COLO668 (cell line): ENCODE data around the gene DAB1.
"Not testable (repeated sequence)": the region's sequence is repeated elsewhere in the genome, so short reads cannot be mapped to it uniquely, and the experiment has no call there.

Experiments used
- DNase-seq: peaks from one replicate; lab custom pipeline; 2025; ENCODE audit not compliant: unreplicated experiment; lab: John Stamatoyannopoulos, UW

DAB1 gene

DNA sequence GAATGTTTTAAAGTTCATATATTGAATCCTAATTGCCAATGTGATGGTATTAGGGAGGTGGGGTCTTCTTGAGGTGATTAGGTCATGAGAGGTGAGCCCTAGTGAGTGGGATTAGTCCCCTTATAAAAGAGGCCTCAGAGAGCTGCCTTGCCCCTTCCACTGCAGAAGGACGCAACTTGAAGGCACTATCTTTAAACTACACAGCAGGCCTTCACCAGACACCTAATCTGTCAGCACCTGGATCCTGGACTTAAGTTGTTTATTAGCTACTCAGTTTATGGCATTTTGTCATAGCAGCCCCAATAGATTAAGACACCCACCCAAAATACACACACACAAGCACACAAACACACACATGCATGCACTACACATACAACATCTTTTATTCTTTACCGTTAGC lies 61.4 kb downstream of the DAB1 start:
- no peak for DNase-seq

DNA sequence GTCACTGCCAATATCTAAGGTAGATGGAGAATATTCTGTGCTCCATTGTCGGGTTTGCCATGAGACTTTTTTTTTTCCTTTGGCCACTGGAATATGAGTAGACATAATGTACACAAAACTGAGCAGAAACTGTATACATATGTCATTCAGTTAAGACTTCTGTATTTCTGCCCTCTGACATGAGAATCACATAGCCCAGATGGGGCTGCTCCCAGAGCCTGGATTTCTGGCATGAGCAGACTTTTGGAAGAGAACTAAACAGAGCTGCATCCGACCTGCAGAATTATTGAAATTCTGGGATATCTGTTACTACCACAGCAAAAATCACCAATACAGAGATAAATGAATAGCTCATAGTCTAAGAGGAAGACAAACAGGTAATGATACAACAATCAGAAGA lies 62.3 kb downstream of the DAB1 start:
- DNase-seq: no peak

DNA sequence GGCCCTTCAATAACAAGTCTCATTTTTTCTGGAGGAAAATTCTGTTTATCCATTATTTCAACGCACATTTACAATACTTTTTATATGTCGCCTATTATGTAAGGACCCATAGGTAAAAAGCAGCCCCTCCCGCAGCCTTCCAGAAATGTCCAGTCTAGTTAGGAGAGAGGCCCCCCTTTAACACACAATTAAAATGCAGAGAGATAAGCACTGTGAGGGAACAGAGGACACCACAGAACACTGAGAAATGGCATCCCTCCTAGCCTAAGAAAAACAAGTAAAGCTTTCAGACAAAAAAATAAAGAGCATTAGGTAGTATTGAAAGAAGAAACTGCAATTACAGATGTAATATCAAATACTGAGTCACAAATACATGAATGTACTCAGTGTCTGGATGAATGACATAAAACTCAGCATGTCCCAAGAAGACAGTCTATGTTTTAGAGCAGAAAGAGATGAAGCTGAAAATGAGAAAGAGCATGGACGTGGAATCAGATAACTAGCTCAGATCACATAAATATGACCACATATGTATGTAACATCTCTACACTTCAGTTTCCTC lies 62.9 kb downstream of the DAB1 start:
- no peak for DNase-seq

DNA sequence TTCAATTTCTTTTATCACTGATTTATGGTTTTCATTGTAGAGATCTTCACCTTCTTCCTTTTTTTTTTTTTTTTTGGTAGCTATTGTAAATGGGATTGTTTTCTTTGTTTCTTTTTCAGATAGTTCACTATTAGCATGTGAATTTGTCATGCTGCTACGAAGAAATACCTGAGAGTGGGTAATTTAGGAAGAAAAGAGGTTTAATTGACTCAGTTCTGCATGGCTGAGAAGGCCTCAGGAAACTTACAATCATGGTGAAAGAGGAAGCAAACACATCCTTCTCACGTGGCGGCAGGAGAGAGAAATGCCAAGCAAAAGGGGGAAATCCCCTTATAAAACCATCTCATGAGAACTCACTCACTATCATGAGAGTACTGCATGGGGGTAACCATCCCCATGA lies 66.4 kb downstream of the DAB1 start:
- no peak for DNase-seq

DNA sequence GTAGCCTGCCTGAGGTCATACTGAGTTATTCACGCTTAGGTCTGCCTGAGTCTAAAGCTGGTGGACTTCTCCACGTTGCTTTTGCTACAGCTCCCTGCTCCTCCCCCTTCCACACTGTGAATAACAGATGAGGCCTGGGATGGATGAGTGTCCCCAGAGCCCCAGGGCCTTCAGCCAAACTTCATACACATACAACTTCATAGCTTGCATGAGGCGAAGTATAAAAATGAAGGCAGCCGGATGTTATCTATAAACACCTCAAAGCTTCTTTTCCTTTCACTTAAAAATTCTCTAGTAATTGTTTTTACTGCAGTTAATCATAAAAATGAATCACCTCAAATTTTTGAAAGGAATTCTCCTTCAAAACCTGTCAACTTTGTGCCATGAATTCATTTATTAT lies 70.2 kb downstream of the DAB1 start:
- no peak for DNase-seq

DNA sequence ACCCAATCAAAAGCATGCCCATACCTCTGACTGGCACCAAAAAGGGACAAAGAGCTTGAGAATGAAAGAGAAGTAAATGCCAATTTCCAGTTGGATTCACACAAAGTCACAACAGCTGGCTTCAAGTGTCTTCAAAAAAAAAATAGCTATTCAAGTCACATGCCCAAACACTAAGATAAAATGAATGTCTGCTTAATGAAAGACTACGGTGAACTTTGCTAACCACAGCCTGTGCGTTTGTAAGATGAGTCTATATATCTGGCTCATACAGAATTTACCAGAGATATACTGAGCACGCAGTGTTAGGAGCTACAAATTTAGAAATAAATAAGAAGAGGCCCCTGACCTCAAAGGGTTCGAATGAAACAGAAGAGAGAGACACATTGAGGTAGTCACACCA lies 73.2 kb downstream of the DAB1 start:
- DNase-seq: no peak

- DNase-seq: no peak
Measured at GRCh38 chr1:57348921-57349320, 74.9 kb downstream of the DAB1 start.

DNA sequence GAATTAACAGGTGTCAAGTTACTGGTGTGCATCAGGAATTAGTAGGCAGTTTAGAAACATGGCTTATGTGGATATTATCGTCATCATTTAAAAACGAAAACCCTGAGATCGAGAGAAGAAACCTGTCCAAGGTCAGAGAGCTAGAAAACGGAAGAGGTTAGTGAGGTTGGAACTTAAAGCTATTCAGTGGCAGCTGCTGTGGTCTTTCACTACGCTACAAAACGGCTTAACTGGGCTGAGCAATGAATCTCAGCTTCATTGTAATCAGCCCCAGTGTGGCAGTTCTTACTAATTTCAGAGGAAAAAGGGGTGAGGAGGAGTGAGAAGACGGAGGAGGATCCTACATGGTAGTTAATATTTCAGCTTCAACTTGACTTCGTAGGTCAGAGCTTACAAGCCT lies 77.9 kb downstream of the DAB1 start:
- no peak for DNase-seq

GRCh38 chr1:57344265-57344664 lies 79.6 kb downstream of the DAB1 start:
- no peak for DNase-seq

- DNase-seq: not testable (repeated sequence)
Measured at GRCh38 chr1:57343298-57343915, 80.5 kb downstream of the DAB1 start.

- DNase-seq: no peak
Measured at GRCh38 chr1:57341721-57342120, 82.1 kb downstream of the DAB1 start.

GRCh38 chr1:57340334-57341070 lies 83.4 kb downstream of the DAB1 start:
- DNase-seq: no peak

GRCh38 chr1:57337623-57338022 lies 86.2 kb downstream of the DAB1 start:
- no peak for DNase-seq

- DNase-seq: no peak
Measured at GRCh38 chr1:57336793-57337192, 87.1 kb downstream of the DAB1 start.

DNA sequence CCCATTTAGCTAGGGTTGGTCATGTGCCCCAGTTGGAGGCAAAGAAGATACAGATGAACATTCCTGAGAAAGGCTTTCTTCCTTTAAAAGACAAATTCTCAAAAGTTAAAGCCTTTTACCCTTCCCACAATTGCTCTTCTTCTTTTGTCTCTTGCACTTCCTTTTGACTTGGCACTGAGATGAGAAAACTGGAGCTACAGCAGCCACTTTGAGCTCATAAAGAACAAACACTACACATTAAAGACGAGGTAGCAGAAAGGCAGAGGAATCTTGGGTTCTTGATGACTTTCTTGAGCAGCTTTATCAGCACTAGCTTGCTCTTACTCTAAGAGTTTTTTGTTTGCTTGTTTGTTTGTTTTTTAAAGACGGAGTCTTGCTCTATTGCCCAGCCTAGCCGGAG lies 92.2 kb downstream of the DAB1 start:
- DNase-seq: no peak

- DNase-seq: no peak
Measured at GRCh38 chr1:57329937-57330336, 93.9 kb downstream of the DAB1 start.

DNA sequence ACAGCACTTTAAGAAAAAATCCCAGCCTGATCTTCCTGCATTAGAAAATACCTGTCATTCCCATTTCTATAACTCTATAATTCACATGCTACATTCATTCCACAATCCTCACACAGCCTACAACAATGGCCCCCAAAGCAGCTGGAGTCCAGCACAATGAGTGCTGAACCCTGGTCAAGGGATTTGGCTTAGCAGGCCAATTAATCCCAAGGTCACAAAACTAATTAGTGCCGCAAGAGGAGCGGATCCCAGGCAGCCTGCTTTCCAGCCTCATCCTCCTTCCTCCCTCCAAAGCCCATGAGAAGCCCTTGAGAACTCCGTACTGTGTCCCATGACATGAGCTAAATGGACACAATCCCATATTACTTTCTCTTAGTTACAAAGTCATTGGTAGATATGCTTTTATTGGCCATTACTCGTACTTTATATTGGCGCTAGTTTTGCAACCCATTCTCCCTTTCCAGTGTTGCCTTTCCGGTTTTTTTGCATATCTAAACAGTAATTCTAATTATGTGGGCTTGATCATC lies 94.8 kb downstream of the DAB1 start:
- no peak for DNase-seq

DNA sequence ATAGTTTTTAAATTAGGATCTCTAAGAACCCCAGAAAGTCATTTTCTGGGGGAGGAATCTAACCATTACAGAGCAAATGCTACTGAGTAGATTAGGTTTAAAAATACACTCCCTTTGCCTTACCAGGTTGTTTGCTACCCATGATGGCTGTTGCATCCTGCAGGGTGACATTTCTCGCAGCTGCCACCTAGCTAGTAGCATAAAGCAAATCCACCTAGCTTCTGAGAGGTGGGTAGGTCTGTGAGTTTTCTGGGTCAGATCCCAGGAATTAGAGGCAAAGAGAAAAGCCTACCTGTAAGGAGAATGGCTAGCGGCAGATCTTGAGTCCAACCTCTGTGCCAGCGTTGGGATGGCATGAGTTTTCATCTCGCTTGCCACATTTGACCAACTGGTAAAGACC lies 95.9 kb downstream of the DAB1 start:
- DNase-seq: no peak

GRCh38 chr1:57327336-57327735 lies 96.5 kb downstream of the DAB1 start:
- DNase-seq: no peak

DNA sequence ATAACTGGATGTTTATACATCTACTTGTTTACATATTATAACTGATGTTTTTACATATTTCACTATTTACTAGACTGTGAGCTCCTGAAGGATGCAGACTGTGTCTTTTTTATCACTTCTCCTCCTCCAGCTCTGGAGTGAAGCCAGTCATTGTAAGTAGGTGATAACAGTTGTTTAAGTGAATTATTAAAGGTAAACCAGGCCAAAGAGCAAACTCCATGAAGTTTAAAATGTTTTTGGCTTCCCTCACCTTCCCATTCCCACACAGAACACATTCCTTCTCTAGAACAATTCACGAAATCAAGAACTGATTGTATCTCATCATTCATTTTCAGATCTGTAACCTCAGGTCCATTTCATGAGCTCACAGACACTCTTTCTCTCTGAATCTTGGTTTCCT lies 98.3 kb downstream of the DAB1 start:
- DNase-seq: no peak

DNA sequence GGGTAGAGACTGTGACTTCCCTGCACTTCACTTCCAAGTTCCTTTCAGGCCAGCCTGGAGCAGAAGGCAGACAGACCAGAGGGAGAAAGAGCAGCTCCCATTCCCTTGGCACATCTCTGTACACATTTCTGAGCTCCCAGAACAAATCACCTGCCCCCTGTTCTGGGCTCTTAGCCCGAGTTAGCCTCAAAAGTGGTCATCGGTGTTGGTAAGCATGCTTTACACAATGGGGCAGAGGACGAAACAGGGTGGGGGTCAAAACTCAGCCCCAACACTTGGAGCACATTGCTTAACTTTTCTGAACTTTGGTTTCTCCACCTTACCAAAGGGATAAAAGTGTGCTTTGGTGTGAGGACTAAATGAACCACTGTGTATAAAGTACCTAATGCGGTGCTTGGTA lies 98.7 kb downstream of the DAB1 start:
- DNase-seq: no peak

- no peak for DNase-seq
Measured at GRCh38 chr1:57324388-57324787, 99.5 kb downstream of the DAB1 start.
